CD4-positive, alpha-beta T cell treated with Interleukin-17A for 1 hour (primary cell): ENCODE data around the gene VILL.
"Not testable (repeated sequence)": the region's sequence is repeated elsewhere in the genome, so short reads cannot be mapped to it uniquely, and the experiment has no call there.

ENCODE experiments used
- DNase-seq: peaks from one replicate; pipeline ENCODE4 v3.0.0-alpha.2; 2020

The VILL gene

DNA sequence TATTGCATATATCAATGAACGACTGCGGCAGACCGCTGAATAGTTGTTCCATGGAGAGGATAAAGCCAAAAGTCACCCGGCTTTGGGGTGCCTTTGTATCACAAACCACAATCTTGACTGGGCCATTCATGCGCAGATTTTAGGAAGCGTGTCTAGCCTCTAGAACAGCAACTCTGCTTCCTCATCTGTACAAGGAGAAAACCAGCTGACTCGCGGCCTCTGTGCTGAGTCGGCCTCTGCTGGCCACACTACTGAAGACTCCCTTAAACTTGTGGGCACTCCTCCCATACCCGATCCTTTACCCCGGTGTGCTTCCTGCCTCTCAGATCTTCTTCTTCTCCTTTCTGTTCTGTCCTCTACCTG, 49.3 kb downstream of the VILL start:
- DNase-seq: peak; percentile 74

DNA sequence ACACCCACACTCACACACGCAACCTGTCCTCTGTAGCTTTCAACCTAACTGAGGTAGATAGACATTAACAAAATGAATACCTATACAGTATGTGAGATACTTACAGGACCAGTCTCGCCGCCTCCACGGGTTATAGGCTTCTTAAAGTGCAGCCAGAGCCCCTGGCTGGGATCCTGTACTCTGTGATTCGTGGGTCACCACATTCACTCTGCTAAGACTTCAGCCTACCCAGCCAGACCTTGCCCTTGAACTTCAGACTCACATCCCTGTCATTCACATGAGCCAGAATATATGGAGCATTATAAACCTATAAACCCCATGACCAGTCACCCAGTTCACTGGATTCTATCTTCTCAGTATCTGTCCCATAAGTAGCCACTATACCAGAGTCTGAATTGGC, 49.8 kb downstream of the VILL start:
- no peak for DNase-seq

DNA sequence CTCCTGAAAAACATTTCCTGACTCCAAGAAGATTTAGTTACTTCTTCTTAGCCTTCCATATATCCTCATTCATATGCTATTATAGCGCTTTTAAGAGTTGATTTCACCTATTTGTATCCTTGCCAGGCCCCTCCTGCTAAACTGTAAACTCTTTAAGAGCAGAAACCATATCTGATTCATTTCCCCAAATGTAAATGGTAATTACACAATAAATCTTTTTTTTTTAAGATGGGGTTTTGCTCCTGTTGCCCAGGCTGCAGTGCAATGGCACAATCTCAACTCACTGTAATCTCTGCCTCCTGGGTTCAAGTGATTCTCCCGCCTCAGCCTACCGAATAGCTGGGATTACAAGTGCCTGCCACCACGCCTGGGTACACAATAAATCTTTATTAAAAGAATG, 52.9 kb downstream of the VILL start:
- no peak for DNase-seq

DNA sequence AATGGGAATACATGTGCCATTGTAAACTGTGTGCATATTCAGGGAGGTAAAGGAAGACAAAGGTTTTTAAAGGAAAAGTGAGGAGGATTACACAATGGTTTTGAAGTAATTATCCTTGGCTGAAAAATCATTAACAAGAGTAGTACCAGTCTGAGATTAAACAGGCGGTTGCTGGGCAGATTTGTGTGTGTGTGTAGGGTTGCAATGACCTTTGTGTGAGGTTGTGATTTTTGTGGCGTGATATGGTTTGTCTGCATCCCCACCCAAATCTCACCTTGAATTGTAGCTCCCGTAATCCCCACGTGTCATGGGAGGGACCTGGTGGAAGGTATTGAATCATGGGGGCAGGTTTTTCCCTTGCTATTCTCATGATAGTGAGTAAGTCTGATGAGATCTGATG, 55.4 kb downstream of the VILL start:
- no peak for DNase-seq

DNA sequence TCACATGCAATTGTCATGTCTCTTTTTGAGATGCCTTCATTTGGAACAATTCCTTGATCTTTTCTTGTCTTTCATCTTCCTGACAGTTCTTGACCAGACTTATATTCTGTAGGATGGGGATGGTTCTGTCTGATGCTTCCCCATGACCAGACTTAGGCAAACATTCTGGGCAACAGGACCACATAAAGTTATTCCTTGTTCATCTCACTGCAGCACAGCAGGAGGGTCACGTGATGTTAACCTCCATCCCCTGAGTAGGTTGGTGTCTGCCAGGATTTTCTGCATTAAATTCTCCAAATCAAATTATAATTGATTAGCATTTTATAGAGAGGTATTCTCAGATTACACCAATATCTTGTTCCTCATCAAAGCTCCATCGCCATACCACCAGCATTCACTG, 56.2 kb downstream of the VILL start:
- DNase-seq: no peak

DNA sequence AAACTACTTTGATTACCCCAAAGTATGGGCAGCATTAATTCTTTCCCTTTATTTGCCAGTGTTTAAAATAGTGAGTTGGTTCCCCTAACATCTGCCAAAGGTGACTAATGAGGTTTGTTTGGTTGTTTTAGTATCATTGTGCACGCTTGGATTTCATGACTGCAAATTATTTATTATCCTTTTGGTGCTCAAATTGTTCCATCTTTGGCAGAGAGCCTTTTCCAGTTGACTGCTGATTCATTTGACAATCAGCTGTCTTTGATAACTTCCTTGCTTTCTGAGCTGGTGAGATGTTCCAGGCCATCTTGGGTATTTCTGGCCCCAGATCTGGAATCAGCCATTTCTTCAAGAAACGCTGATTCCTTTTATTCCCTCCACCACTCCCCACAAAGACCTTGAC, 57.3 kb downstream of the VILL start:
- no peak for DNase-seq

DNA sequence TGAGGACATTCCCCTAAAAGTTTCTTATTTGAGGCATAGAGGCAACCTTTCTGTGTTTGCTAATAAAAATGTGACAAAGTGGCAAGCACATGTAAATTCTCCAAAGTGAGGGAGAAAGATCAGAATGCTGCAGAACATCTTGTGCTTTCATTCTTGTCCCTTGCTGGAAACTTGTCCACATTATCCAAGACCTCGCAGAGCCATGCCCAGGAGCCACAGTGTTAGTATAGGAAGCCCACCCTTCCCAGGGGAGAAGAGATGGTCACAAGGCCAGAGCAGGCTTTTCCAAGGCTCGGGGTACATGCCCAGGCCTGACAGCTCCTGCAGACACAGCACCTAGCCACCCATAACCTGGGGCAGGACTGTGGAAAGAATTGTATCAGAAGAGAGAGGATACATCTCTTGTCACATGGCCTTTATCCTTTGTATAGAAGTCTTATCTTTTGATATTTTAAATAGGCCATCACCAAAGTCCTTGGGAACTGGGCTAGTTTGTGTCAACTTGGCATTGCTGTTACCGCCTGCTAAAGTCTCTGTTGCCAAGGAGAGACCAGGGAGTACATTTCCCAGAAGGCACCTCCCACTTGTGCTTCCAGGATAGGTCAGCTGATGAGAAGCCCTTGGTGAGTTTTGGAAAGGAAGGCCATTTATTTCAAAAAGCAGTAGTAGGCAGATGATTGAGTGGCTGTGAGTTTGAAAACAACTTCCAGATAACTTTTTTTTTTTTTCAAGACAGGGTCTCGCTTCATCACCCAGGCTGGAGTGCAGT, 59.0 kb downstream of the VILL start:
- DNase-seq: no peak

DNA sequence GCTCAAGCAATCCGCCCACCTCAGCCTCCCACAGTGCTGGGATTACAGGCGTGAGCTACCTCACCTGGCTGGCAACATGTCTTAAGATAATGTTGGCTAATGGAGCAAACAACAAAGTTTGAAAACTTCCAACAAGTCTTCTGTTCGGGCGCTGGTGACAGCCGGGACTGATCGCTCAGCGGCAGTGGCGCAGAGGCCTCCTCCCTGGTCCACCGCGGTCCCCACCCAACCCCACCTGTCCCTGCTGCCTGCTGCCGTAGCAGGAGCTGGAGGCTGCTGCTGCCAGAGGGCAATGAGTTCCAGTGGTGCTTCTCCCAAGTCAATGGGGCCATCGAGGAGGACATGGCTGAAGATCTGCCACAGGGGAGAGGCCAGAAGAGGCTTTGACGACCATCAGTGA, 60.5 kb downstream of the VILL start:
- DNase-seq: no peak

DNA sequence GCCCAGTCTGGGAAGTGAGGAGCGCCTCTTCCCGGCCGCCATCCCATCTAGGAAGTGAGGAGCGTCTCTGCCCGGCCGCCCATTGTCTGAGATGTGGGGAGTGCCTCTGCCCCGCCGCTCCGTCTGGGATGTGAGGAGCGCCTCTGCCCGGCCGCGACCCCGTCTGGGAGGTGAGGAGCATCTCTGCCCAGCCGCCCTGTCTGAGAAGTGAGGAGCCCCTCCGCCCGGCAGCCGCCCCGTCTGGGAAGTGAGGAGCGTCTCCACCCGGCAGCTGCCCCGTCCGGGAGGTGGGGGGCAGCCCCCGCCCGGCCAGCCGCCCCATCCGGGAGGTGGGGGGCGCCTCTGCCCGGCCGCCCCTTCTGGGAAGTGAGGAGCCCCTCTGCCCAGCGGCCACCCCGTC, 62.7 kb downstream of the VILL start:
- DNase-seq: not testable (repeated sequence)

DNA sequence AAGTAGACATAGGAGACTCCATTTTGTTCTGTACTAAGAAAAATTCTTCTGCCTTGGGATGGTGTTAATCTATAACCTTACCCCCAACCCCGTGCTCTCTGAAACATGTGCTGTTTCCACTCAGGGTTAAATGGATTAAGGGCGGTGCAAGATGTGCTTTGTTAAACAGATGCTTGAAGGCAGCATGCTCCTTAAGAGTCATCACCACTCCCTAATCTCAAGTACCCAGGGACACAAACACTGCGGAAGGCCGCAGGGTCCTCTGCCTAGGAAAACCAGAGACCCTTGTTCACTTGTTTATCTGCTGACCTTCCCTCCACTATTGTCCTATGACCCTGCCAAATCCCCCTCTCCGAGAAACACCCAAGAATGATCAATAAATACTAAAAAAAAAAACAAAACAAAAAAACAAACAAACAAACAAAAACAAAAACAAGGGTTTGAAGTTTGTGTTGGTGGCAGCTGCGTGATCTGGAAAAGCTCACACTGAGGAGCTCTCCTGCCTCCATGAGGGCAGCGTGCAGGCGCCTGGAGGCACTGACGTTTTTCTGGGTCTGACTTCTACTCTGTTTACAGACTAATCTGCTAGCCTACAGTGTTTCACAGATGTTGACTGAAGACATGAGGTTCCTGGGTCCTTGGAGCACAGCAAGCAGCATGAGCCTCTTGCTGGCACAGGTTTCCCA, 63.4 kb downstream of the VILL start:
- DNase-seq: not testable (repeated sequence)

DNA sequence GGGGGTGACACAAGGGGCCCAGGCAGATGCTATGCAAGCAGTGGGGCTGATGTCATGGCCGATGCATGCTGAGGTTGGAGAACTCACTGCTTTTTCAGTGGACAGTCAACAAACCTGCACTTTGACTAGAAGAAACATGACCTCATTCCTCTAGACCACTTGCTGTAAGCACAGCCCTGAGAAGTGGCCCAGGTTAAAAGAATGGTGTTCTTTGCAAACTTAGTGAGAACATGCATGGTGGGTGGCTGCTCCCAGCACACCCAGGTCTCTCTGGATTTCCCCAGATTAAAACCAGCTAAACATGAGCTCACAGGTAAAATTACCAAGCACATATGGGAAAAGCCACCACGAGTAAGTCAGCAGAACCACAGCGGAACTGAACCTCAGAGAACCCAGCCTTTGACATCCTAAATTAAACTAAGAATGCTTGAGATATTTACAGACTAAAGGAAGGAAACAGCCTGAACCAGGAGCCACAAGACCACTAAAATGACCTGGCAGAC, 64.0 kb downstream of the VILL start:
- DNase-seq: no peak
